ENCODE results near the gene ARHGEF3. TPM values are rescaled to one million over a fixed set of nuclear protein-coding genes. Genes with fewer than 3 reads are reported as not detected.

ARHGEF3 gene, protein sequence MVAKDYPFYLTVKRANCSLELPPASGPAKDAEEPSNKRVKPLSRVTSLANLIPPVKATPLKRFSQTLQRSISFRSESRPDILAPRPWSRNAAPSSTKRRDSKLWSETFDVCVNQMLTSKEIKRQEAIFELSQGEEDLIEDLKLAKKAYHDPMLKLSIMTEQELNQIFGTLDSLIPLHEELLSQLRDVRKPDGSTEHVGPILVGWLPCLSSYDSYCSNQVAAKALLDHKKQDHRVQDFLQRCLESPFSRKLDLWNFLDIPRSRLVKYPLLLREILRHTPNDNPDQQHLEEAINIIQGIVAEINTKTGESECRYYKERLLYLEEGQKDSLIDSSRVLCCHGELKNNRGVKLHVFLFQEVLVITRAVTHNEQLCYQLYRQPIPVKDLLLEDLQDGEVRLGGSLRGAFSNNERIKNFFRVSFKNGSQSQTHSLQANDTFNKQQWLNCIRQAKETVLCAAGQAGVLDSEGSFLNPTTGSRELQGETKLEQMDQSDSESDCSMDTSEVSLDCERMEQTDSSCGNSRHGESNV
- 10 to 100 TPM; 34.4 to 38.3 TPM for total RNA-seq

DNA sequence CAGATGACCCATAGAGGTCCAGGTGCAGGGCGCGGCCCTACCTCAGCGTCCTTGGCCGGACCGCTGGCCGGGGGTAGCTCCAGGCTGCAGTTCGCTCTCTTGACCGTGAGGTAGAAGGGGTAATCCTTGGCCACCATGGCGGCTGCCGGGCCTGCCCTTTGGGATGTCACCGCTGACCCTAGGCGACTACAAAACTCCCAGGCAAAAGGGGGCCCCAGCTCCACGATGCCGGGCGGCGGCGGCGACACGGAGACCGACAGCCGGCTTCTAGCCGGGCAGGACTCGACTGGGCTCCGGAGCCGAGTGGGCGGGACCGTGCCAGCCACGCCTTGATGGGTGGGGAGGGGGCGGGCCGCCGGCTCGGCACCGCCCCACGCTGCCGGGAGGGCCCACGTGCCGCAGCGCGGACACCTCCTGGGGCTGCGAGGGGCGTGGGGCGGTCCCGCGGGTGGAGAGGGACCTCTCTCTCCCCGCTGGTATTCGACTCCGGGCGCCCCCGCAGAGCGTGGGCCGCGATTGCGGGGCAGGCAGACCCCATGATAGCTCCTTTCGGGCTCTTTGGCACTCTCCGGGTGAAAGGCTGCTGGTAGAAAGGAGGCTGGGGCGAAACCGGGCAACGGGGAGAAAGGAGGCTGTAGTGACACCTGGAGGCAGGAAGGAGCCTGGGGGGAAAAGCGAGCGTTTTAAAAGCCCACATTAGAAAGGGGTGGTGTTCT is at the start of gene ARHGEF3:
ARHGEF3 (minus strand) TSS at position 288 of the 716 bp plus-strand sequence; CDS start at position 137, 151 bp downstream.
- Mint-ChIP-seq H3K9me3 (ENCODE audit: low read depth) (no peaks in the 10 kb centered on the region), H3K27ac (peak within 1 kb of the TSS; percentile 86), H3K4me3 (peak within 1 kb of the TSS; percentile 92), H3K27me3 (no peaks in the 10 kb centered on the region), H3K4me1 (peaks cover 32% of the 10 kb centered on the region), H3K36me3 (ENCODE audit: low read depth) (no peaks in the 10 kb centered on the region)
- ChIA-PET CTCF (interaction anchor here (0.5 to 11.5 kb wide), 16 partner anchors 10 to 795 kb away, joined by 3 to 270 read pairs (median 5); partner anchors contain the start of gene ARF4), POLR2A (interaction anchor here (0.6 to 1.7 kb wide), 4 partner anchors 43 to 179 kb away, joined by 4 to 7 read pairs (median 6); no protein-coding TSS in a partner anchor)
- DNase-seq (peak; percentile 94), ATAC-seq (peak; percentile 78)
- intact Hi-C loops (cut with DNase I, micrococcal nuclease): loop anchor here (1.0 to 5.0 kb wide), 11 partner anchors 17 to 795 kb away; partner anchors contain the start of genes ARF4 (in 1 of the 2) and CCDC66 (in 1 of the 2)

DNA sequence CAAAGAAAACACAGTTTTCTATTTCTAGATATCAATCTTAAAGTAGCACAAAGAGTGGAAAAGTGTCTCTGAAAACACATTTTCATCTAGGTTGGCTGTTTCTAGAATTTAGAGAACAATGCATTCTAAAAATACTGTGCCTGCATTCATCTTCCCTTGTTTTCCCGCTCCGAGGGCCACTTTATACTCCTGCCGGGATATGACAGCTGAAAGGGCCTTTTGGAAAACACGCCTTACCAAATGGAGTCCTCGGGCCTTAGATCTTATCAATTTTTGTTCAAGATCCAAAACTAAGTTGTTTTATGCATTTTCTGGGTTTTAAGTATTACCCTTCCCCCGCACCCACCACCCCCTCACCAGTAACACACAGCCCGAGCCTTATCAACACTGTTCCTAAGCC is 47.9 kb upstream of the ARHGEF3 start:
- Mint-ChIP-seq H3K4me3 (no peak overlapping the region), H3K4me1 (peaks cover 21% of the 10 kb centered on the region), H3K9me3 (ENCODE audit: low read depth) (no peaks in the 10 kb centered on the region), H3K27ac (no peak overlapping the region), H3K36me3 (ENCODE audit: low read depth) (no peaks in the 10 kb centered on the region), H3K27me3 (no peaks in the 10 kb centered on the region)
- no peak for ATAC-seq
- ChIA-PET CTCF (interaction anchor here (0.8 to 1.7 kb wide), 5 partner anchors 8 to 139 kb away, joined by 3 to 8 read pairs (median 5); partner anchors contain the start of gene ARHGEF3), POLR2A (no interaction called here)
- intact Hi-C loops (cut with DNase I, micrococcal nuclease): no loop called here
- DNase-seq: no peak

DNA sequence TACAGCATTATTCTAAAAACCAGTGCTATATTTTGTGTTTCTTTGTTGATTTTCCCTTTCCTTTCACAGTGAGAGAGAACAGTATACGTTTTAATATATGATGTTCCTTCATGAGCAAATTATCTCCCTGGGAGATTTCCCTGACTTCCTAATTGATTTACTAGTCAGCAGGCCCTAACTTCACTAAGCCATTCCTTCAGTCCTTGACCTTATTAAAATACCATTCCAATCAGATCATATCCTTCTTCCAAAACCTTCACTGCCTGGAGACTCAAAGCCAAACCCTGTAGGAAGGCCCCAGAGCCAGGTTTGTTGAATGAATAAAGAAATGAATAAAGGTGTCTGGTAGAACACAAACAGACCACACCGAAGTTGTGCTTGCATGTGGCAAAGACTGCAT is 43.8 kb upstream of the ARHGEF3 start:
- no peak overlapping the region for H3K4me3 Mint-ChIP-seq
- peaks cover 11% of the 10 kb centered on the region for H3K4me1 Mint-ChIP-seq
- ATAC-seq: no peak
- ChIA-PET CTCF (interaction anchor here (1.6 kb wide), 1 partner anchor 8 kb away, joined by 6 read pairs; no protein-coding TSS in a partner anchor), POLR2A (no interaction called here)
- no peak for DNase-seq
- H3K9me3 Mint-ChIP-seq (ENCODE audit: low read depth): no peaks in the 10 kb centered on the region
- intact Hi-C loops (cut with DNase I, micrococcal nuclease): no loop called here
- no peak overlapping the region for H3K27ac Mint-ChIP-seq
- H3K27me3 Mint-ChIP-seq: no peaks in the 10 kb centered on the region
- H3K36me3 Mint-ChIP-seq (ENCODE audit: low read depth): no peaks in the 10 kb centered on the region

DNA sequence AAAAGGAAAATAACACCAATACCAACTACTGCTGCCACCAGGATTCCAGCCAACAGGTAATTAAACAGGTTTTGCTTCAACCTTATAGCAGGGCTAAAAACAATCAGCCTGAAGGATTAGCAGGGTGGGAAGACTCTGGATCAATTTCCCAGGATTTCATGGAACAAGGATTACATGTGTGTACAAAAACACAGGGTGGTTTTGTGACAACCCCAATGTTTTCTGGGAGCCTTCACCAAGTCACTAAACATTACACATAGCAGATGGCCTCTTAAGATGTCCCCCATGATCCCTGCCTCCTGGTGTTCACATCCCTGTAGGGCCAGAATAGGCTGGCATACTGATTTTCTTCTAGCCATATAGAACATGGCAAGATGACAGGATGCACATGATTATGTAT is 42.8 kb upstream of the ARHGEF3 start:
- Mint-ChIP-seq H3K9me3 (ENCODE audit: low read depth) (no peaks in the 10 kb centered on the region), H3K4me1 (peaks cover 11% of the 10 kb centered on the region), H3K4me3 (no peak overlapping the region), H3K36me3 (ENCODE audit: low read depth) (no peaks in the 10 kb centered on the region), H3K27me3 (no peaks in the 10 kb centered on the region), H3K27ac (no peak overlapping the region)
- ATAC-seq (no peak), DNase-seq (no peak)
- POLR2A ChIA-PET: no interaction called here
- intact Hi-C loops (cut with DNase I, micrococcal nuclease): no loop called here
- CTCF ChIA-PET: no interaction called here

DNA sequence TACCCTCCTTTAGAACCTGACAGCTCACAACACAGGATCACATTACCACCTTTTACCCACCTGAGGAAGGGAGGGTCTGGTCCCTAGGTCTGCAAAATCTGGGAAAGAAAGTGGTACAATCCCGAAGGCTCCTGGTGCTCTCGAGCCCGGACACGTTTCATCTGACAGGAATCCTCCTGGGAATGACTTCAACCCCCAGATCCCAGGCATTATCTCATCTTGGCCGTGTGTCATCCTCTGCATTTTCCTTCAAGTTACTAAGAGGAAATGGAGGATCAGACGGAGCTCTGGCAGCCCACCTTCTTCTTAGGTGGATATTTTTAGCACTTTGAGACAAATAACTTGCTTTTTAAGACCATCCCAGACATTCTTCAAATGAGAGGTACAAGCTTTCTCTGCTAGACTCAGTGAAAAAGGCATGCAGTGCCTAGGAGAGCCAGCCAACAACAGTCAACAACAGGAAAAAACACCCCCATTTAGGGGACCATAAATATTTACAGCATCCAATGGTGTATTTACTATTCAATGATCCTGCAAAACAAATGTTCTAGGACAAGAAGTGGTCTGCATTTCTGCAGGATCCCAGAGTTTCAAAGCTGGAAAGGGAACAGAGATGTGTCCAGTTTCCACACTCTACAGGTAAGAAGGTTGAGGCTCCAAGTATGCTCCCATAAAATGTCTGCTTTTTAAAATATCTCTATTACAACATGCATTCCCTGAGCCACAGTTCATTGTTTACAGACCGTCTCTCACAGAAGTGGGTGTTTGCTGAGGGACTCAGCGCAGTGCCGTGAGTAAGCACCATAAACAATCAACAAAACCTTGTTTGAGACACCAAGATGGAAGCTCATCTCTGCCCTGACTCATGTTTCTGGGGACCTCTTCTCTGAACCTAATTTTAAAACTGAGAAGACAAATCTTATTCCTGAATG is 38.3 kb upstream of the ARHGEF3 start:
- Mint-ChIP-seq H3K36me3 (ENCODE audit: low read depth) (no peaks in the 10 kb centered on the region), H3K4me3 (no peak overlapping the region), H3K27me3 (no peaks in the 10 kb centered on the region), H3K4me1 (peaks cover 26% of the 10 kb centered on the region), H3K27ac (no peak overlapping the region), H3K9me3 (ENCODE audit: low read depth) (no peaks in the 10 kb centered on the region)
- DNase-seq (no peak), ATAC-seq (no peak)
- POLR2A ChIA-PET: no interaction called here
- CTCF ChIA-PET: interaction anchor here (0.8 to 3.6 kb wide), 7 partner anchors 10 to 156 kb away, joined by 3 to 11 read pairs (median 4); no protein-coding TSS in a partner anchor
- intact Hi-C loops (cut with DNase I, micrococcal nuclease): no loop called here

DNA sequence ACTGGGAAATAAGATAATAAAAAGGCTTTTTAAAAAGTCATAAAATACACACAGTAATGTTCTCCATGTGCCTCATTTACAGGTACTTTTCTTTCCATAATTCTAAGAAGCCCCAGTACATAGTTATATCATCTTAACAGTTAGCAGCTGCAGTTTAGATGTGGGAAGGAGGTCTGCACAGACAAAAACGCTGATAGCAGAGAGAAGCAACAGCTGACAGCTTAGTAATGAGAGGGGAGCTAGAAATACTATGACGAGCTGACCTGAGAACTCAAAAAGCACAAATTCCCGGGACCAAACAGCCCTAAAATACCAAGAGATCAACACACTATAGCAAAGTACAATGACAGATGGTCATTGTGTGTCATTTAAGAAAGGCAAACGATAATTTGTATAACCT is 36.7 kb upstream of the ARHGEF3 start:
- DNase-seq: no peak
- no peak for ATAC-seq
- ChIA-PET CTCF (interaction anchor here (1.0 to 3.6 kb wide), 6 partner anchors 14 to 150 kb away, joined by 3 to 11 read pairs (median 4); no protein-coding TSS in a partner anchor), POLR2A (no interaction called here)
- Mint-ChIP-seq H3K36me3 (ENCODE audit: low read depth) (no peaks in the 10 kb centered on the region), H3K4me1 (peaks cover 27% of the 10 kb centered on the region), H3K27ac (no peak overlapping the region), H3K9me3 (ENCODE audit: low read depth) (no peaks in the 10 kb centered on the region), H3K4me3 (no peak overlapping the region), H3K27me3 (no peaks in the 10 kb centered on the region)
- intact Hi-C loops (cut with DNase I, micrococcal nuclease): no loop called here

DNA sequence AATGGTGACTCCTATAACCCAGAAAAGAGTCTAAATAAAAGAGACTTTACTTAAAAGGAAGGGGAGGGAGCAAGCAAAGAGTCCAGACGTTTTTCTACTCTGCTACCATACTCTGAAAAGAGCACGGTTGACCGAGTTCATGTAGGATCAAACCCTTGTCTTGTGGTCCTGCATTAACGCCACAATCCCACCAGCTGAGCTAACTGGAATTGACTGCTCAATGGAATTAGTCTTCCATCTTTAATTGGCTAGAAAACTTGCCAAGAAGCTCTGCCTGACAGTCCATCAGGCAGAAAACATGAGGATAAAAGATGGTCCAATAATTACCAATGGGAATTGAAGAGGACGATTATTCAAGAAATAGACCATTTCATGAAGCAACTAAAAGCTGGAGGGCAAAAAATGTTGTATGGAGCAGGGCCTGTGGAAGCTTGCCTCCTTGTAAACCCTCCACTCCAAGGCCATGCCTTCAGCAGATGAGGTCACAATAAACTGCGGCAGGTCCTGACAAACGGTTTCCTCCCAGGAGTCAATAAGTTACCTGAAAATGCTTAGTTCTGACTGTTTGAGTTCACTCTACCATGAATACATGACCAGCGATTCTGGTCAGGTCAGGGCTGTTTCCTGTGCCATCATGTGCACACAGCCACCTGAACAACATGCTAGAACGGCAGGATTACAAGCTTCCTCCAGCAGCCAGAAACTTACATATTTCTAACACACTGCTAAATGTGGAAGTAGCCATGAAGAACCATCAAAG is 35.6 kb upstream of the ARHGEF3 start:
- Mint-ChIP-seq H3K27me3 (no peaks in the 10 kb centered on the region), H3K36me3 (ENCODE audit: low read depth) (no peaks in the 10 kb centered on the region), H3K4me3 (no peak overlapping the region), H3K27ac (no peak overlapping the region), H3K4me1 (peaks cover 28% of the 10 kb centered on the region), H3K9me3 (ENCODE audit: low read depth) (no peaks in the 10 kb centered on the region)
- ChIA-PET POLR2A (interaction anchor here (0.6 kb wide), 1 partner anchor 84 kb away, joined by 3 read pairs; no protein-coding TSS in a partner anchor), CTCF (interaction anchor here (1.3 to 3.6 kb wide), 4 partner anchors 9 to 151 kb away, joined by 4 to 11 read pairs (median 5); no protein-coding TSS in a partner anchor)
- DNase-seq (peak; percentile 23), ATAC-seq (peak; percentile 66)
- intact Hi-C loops (cut with DNase I, micrococcal nuclease): no loop called here

DNA sequence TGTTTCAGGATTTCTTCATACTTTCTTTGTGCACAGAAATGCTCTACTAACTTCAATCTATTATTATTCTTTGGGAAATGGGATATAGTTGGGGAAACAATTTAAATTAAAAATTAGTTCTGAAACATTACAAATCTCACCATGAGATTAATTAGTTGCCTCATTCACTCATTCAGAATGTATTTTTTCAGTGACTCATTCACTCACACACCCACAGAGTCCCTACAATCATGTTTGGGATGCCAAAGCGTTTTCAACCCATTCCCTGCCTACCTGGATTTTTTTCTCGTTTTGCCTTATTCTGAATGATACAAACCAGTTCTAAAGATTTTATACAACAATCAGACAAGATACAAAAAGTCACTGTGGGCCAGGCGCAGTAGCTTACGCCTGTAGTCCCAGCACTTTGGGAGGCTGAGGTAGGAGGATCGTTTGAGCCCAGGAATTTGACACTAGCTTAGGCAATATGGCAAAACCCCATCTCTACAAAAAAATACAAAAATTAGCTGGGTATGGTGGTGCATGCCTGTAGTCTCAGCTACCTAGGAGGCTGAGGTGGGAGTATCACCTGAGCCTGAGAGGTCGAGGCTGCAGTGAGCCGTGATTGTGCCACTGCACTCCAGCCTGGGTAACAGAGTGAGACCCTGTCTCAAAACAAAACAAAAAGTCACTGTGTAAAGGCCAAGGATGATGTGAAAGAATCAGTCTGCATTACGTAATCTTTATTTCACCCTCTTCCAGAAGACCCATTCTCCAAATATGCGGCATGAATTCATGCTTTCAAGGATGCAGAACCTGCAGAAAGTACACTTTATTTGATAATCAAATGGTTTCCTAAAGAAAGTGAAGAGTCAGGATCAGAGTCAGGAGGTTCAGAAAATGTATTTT is 34.8 kb upstream of the ARHGEF3 start:
- ATAC-seq: no peak
- ChIA-PET POLR2A (no interaction called here), CTCF (interaction anchor here (0.7 to 3.6 kb wide), 6 partner anchors 10 to 567 kb away, joined by 3 to 11 read pairs (median 4); no protein-coding TSS in a partner anchor)
- H3K4me3 Mint-ChIP-seq: no peak overlapping the region
- no peak overlapping the region for H3K27ac Mint-ChIP-seq
- H3K9me3 Mint-ChIP-seq (ENCODE audit: low read depth): no peaks in the 10 kb centered on the region
- peaks cover 31% of the 10 kb centered on the region for H3K4me1 Mint-ChIP-seq
- intact Hi-C loops (cut with DNase I, micrococcal nuclease): no loop called here
- H3K36me3 Mint-ChIP-seq (ENCODE audit: low read depth): no peaks in the 10 kb centered on the region
- DNase-seq: no peak
- no peaks in the 10 kb centered on the region for H3K27me3 Mint-ChIP-seq

DNA sequence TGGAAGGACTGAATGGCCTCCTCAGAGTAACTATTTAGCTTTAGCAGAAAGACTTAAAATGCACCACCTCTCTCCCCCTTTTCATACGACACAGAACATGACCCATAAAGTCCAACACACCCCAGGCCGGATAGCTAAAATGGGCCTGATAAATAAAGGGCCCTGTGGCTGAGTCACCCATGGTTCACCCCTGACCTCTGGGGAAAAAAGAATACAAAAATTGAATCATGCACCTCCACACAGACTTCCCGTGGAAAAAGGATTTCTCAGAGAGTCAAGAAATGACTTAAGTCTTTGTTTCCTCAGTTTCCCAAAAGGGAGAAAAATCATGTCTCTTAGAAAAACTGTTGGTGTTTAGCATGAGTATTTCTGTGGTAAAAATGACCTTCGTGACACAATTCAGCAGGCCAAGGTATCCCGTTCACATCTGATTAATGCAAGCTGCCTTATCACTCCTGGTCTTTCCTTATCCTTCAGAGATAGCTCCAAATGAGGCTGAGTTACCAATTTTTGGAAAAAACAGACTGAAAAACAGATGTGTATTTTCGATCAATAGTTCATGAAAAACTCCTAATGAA is 34.0 kb upstream of the ARHGEF3 start:
- ATAC-seq: no peak
- Mint-ChIP-seq H3K27me3 (no peaks in the 10 kb centered on the region), H3K9me3 (ENCODE audit: low read depth) (no peaks in the 10 kb centered on the region), H3K4me3 (no peak overlapping the region), H3K27ac (no peak overlapping the region), H3K4me1 (peaks cover 32% of the 10 kb centered on the region), H3K36me3 (ENCODE audit: low read depth) (no peaks in the 10 kb centered on the region)
- POLR2A ChIA-PET: no interaction called here
- no peak for DNase-seq
- intact Hi-C loops (cut with DNase I, micrococcal nuclease): no loop called here
- CTCF ChIA-PET: interaction anchor here (1.2 kb wide), 1 partner anchor 154 kb away, joined by 3 read pairs; no protein-coding TSS in a partner anchor

Measured in activated CD4-positive, alpha-beta T cell treated with anti-CD3 and anti-CD28 coated beads for 36 hours (primary cell).